IMR-90 (cell line): ENCODE results near the gene ACAA2. TPM values are rescaled to one million over a fixed set of nuclear protein-coding genes. Genes with fewer than 3 reads are reported as not detected.

ENCODE experiments used
- ATAC-seq: fragments of 200-7000 bp; cut with Tn5 transposase; 2 replicates; pipeline ENCODE4 v1.9.1; 2020; ENCODE audit warnings: low read depth, mild to moderate bottlenecking, moderate library complexity
- BruUV-seq: library from RNA; stranded (reverse); fragments of 400-500 nt; replicated peaks from 2 replicates; lab custom pipeline; 2021; lab: Mats Ljungman, UMichigan
- CTCF ChIA-PET: fragments of 300-600 bp; formaldehyde crosslinking; extraction: SDS; loops from one replicate; lab custom pipeline; 2021; ENCODE audit warnings: antibody characterized with exemption; lab: Yijun Ruan, JAX
- POLR2A ChIA-PET: fragments of 300-600 bp; sonication (Branson Sonifier 250); formaldehyde crosslinking; loops from one replicate; lab custom pipeline; 2022; ENCODE audit warnings: antibody characterized with exemption; ENCODE audit not compliant: unreplicated experiment; lab: Charles Lee
- DNase-seq: peaks from one replicate; pipeline ENCODE4 v3.0.0; 2013
- H2AFZ ChIP-seq: replicated peaks from 2 replicates; pipeline ENCODE3; 2013; ENCODE audit warnings: low read length, mild to moderate bottlenecking; ENCODE audit not compliant: poor library complexity
- H2AK5ac ChIP-seq: 2 replicates; pipeline ENCODE4 v1.6.1; 2013; ENCODE audit warnings: low read depth, low read length, inconsistent platforms
- H2AK9ac ChIP-seq: replicated peaks from 2 replicates; pipeline ENCODE3; 2013; ENCODE audit warnings: mild to moderate bottlenecking, low read depth, low read length, moderate library complexity; ENCODE audit not compliant: poor library complexity
- H2BK120ac ChIP-seq: 2 replicates; pipeline ENCODE4 v1.6.1; 2013; ENCODE audit warnings: low read depth, low read length, inconsistent platforms
- H2BK15ac ChIP-seq: 3 replicates; pipeline ENCODE4 v1.6.1; 2013; ENCODE audit warnings: low read depth, low read length, inconsistent platforms
- H2BK20ac ChIP-seq: 2 replicates; pipeline ENCODE4 v1.6.1; 2013; ENCODE audit warnings: low read depth, mild to moderate bottlenecking, inconsistent platforms, low read length, moderate library complexity
- H2BK5ac ChIP-seq: 2 replicates; pipeline ENCODE4 v1.6.1; 2013; ENCODE audit warnings: mild to moderate bottlenecking, low read depth, low read length, inconsistent platforms; ENCODE audit not compliant: poor library complexity, severe bottlenecking
- H3K14ac ChIP-seq: replicated peaks from 2 replicates; pipeline ENCODE4 v1.6.1; 2013; ENCODE audit warnings: low read depth, low read length, inconsistent platforms
- H3K18ac ChIP-seq: 2 replicates; pipeline ENCODE4 v1.6.1; 2013; ENCODE audit warnings: low read depth, low read length, control low read depth
- H3K23ac ChIP-seq: 2 replicates; pipeline ENCODE4 v1.6.1; 2013; ENCODE audit warnings: low read depth, low read length, inconsistent platforms
- H3K27ac ChIP-seq: 2 replicates; pipeline ENCODE4 v1.5.1; 2013; ENCODE audit warnings: mild to moderate bottlenecking, control low read depth, low read length; ENCODE audit not compliant: insufficient read depth
- H3K27me3 ChIP-seq: 2 replicates; pipeline ENCODE4 v1.6.1; 2013; ENCODE audit warnings: low read length; ENCODE audit not compliant: control insufficient read depth, insufficient read depth
- H3K36me3 ChIP-seq: 2 replicates; pipeline ENCODE4 v1.6.1; 2013; ENCODE audit warnings: low read length, mixed read lengths; ENCODE audit not compliant: control insufficient read depth, insufficient read depth
- H3K4ac ChIP-seq: 2 replicates; pipeline ENCODE4 v1.6.1; 2013; ENCODE audit warnings: low read depth, low read length, inconsistent platforms
- H3K4me1 ChIP-seq: 2 replicates; pipeline ENCODE4 v1.6.1; 2013; ENCODE audit warnings: low read length, mixed read lengths; ENCODE audit not compliant: control insufficient read depth, insufficient read depth
- H3K4me2 ChIP-seq: 2 replicates; pipeline ENCODE4 v1.6.1; 2013; ENCODE audit warnings: low read depth, mild to moderate bottlenecking, control low read depth, low read length, moderate library complexity
- H3K4me3 ChIP-seq: 2 replicates; pipeline ENCODE4 v1.5.1; 2013; ENCODE audit warnings: low read depth, mild to moderate bottlenecking, control low read depth, low read length, moderate library complexity; ENCODE audit not compliant: insufficient read depth
- H3K56ac ChIP-seq: 2 replicates; pipeline ENCODE4 v1.6.1; 2013; ENCODE audit warnings: low read length, inconsistent platforms; ENCODE audit not compliant: insufficient read depth; ENCODE audit errors: extremely low read depth
- H3K79me1 ChIP-seq, 2 experiments: 2 replicates each; pipeline ENCODE4 v1.6.1; 2013; ENCODE audit warnings: low read length in 2 of 2, inconsistent platforms in 1 of 2, low read depth in 1 of 2
- H3K9ac ChIP-seq: 2 replicates; pipeline ENCODE4 v1.6.1; 2013; ENCODE audit warnings: low read depth, low read length, control low read depth
- H3K9me1 ChIP-seq: 2 replicates; pipeline ENCODE4 v1.6.1; 2013; ENCODE audit warnings: low read length, inconsistent platforms; ENCODE audit not compliant: insufficient read depth
- H3K9me3 ChIP-seq: 2 replicates; pipeline ENCODE4 v1.6.1; 2013; ENCODE audit warnings: low read length; ENCODE audit not compliant: control insufficient read depth, insufficient read depth
- H4K20me1 ChIP-seq: 2 replicates; pipeline ENCODE4 v1.6.1; 2013; ENCODE audit warnings: low read length, inconsistent platforms; ENCODE audit not compliant: insufficient read depth
- H4K5ac ChIP-seq: 2 replicates; pipeline ENCODE4 v1.6.1; 2013; ENCODE audit warnings: mild to moderate bottlenecking, low read depth, low read length, control low read depth
- H4K8ac ChIP-seq, 2 experiments: 2 replicates each; pipeline ENCODE4 v1.6.1; 2013; ENCODE audit warnings: low read depth in 2 of 2, low read length in 2 of 2, control low read depth in 1 of 2, inconsistent platforms in 1 of 2
- H4K91ac ChIP-seq: 2 replicates; pipeline ENCODE4 v1.6.1; 2013; ENCODE audit warnings: low read depth, low read length, inconsistent platforms; ENCODE audit not compliant: insufficient read depth
- BHLHE40 ChIP-seq: fragments of 150-350 bp; IDR thresholded peaks from 2 replicates; pipeline ENCODE4 v1.6.1; 2016; ENCODE audit warnings: mild to moderate bottlenecking, low read depth, low read length
- CEBPB ChIP-seq: IDR thresholded peaks from 2 replicates; pipeline ENCODE4 v1.6.1; 2012; ENCODE audit warnings: low read depth, low read length, improper control_type of control experiment
- CTCF ChIP-seq: conservative IDR thresholded peaks from 2 replicates; pipeline ENCODE4 v1.5.1; 2012; ENCODE audit warnings: mild to moderate bottlenecking, low read depth, low read length, improper control_type of control experiment
- ELK1 ChIP-seq: fragments of 150-350 bp; IDR thresholded peaks from 2 replicates; pipeline ENCODE4 v1.6.1; 2016; ENCODE audit warnings: low read depth, mild to moderate bottlenecking, low read length, moderate library complexity, borderline replicate concordance
- MAFK ChIP-seq: IDR thresholded peaks from 2 replicates; pipeline ENCODE4 v1.6.1; 2012; ENCODE audit warnings: low read depth, low read length, improper control_type of control experiment
- MAZ ChIP-seq: IDR thresholded peaks from 2 replicates; pipeline ENCODE4 v1.6.1; 2012; ENCODE audit warnings: low read depth, mild to moderate bottlenecking, low read length, improper control_type of control experiment, moderate library complexity, borderline replicate concordance
- WGBS, 2 experiments: methylation state at CpG; one replicate each; pipeline versions ENCODE4 v1.1.5 to v1.1.7; 2013; ENCODE audit warnings: missing lambda C conversion rate in 2 of 2; ENCODE audit not compliant: insufficient read length in 1 of 2; ENCODE audit errors: extremely low coverage in 2 of 2; 5-methylcytosine and 5-hydroxymethylcytosine counted together
- dilution Hi-C: fragments of 300-500 bp; cut with HindIII; formaldehyde crosslinking; loops from one replicate; pipeline ENCODE4 v1.14.3; 2018; ENCODE audit warnings: low sequenced_read_pairs; ENCODE audit not compliant: unreplicated experiment
- in situ Hi-C: fragments of 300-500 bp; cut with MboI; formaldehyde crosslinking; loops from 3 replicates; pipeline ENCODE4 v1.14.3; 2019; ENCODE audit warnings: low sequenced_read_pairs, inconsistent platforms, mixed read lengths
- intact Hi-C: fragments of 100-400 bp; cut with micrococcal nuclease; formaldehyde crosslinking; loops from 2 replicates; pipeline ENCODE4 v1.10.0; 2022
- polyA plus RNA-seq, 3 experiments: library from polyadenylated mRNA; depleted of rRNA; stranded (reverse); fragments of >200 nt; gene quantifications; 2 replicates each; pipeline ENCODE4 v1.2.3, GENCODE V29; 2012; ENCODE audit warnings: low replicate concordance in 1 of 3
- total RNA-seq: library from RNA; depleted of rRNA; stranded (reverse); fragments of >200 nt; gene quantifications from 2 replicates; pipeline ENCODE4 v1.2.3, GENCODE V29; 2012

ACAA2 gene
- total and polyA plus RNA-seq, 2 of the 4 experiments (the other 2 are of a cell fraction) = 24.4 to 61.5 TPM

- ChIA-PET CTCF (no interaction called here), POLR2A (no interaction called here)
- Histone ChIP-seq H2BK120ac (no peak overlapping the region), H2AK5ac (no peak overlapping the region), H2AK9ac (no peak overlapping the region), H2BK20ac (no peak overlapping the region), H3K56ac (no peak overlapping the region), H3K18ac (no peak overlapping the region), H3K4me3 (no peak overlapping the region), H3K23ac (no peak overlapping the region), H3K36me3 (no peaks in the 10 kb centered on the region), H4K20me1 (no peaks in the 10 kb centered on the region), H3K4me1 (peaks cover 3% of the 10 kb centered on the region; the same call in 1 of the 2 replicates), H2BK5ac (no peak overlapping the region), H4K8ac (no peak overlapping the region), H3K9me3 (no peaks in the 10 kb centered on the region), H3K4me2 (no peak overlapping the region), H4K91ac (no peak overlapping the region), H3K27ac (no peak overlapping the region), H3K9me1 (peaks cover 4% of the 10 kb centered on the region; the same call in 1 of the 2 replicates), H3K27me3 (peaks cover 5% of the 10 kb centered on the region; the same call in 1 of the 2 replicates), H3K14ac (no peak overlapping the region), H3K9ac (no peak overlapping the region), H2BK15ac (no peak overlapping the region), H2AFZ (no peak overlapping the region), H4K5ac (no peak overlapping the region), H3K4ac (no peak overlapping the region), H3K79me1 (no peaks in the 10 kb centered on the region)
- WGBS, 2 experiments = no CpG with 5 or more reads among the region's 3 CpGs
- BruUV-seq = no TSS peak
- dilution Hi-C loops = no loop called here
- ATAC-seq (no peak), DNase-seq (no peak)
- in situ Hi-C loops = loop anchor here (5.0 kb wide), 1 partner anchor 342 kb away; no protein-coding TSS in a partner anchor
- no peak for TF ChIP-seq ELK1
- TF ChIP-seq BHLHE40 = no peak
- no peak for TF ChIP-seq CEBPB
- TF ChIP-seq MAFK = no peak
- TF ChIP-seq MAZ = no peak
- no peak for TF ChIP-seq CTCF
- intact Hi-C loops = loop anchor here (5.0 kb wide), 1 partner anchor 87 kb away; no protein-coding TSS in a partner anchor
Observed at GRCh38 chr18:49854681-49855080, 41.3 kb upstream of the ACAA2 start.
